ENCODE data around the gene STMP1. TPM values are rescaled to one million over a fixed set of nuclear protein-coding genes. Genes with fewer than 3 reads are reported as not detected.

STMP1 gene
- total and polyA plus RNA-seq, 2 of the 8 experiments (the other 6 are each of a cell fraction or from before 2014, with no cell fraction given) = 22.7 to 36.7 TPM

DNA sequence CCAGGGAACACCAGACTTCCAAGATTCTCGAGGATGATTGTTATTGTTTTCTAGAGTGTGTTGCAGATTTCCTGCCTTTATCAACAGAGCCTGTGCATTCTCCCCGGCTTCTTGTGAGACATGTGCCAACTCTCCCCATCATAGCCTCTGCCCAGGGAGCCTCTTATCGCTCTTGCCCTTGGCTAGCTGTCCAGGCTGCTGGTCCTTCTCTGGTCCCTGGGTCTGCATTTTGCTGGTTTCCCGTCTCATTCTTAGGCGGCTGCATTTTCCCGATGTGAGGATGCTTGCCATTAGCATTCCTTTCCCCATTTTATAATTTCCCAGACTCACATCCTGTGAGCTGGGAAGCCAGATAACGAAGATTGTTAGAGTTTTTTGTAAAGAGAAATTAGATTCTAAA lies 50.5 kb downstream of the STMP1 start:
- Histone ChIP-seq H3K4me3 (ENCODE audit: extremely low read depth in 1 of 4, insufficient read depth in 2 of 4, low read depth in 3 of 4, low read length in 4 of 4) (no peak overlapping the region), H2AK5ac (ENCODE audit: low read depth, low read length) (no peak overlapping the region), H3K14ac (ENCODE audit: insufficient read length) (no peak overlapping the region), H3K79me1 (ENCODE audit: low read depth, low read length) (no peaks in the 10 kb centered on the region), H2BK120ac (replicated peaks; ENCODE audit: low read depth, low read length) (no peak overlapping the region), H3K23me2 (ENCODE audit: low read depth, low read length) (peaks cover 6% of the 10 kb centered on the region; the same call in 1 of the 2 replicates), H4K5ac (ENCODE audit: insufficient read length, low read depth, low read length) (no peak overlapping the region), H3K9ac (replicated peaks in 1 of 4; ENCODE audit: extremely low read depth in 1 of 4, low read depth in 3 of 4, low read length in 3 of 4) (no peak overlapping the region), H3K4me1 (replicated peaks in 1 of 4; ENCODE audit: control insufficient read depth in 3 of 4, insufficient read depth in 4 of 4, low read length in 3 of 4) (peaks cover 0 to 4% (median 2%) of the 10 kb centered on the region in 4 experiments; a peak in 1 of 7 replicates), H3K4ac (replicated peaks; ENCODE audit: insufficient read length, low read depth, low read length) (no peak overlapping the region), H3K56ac (replicated peaks; ENCODE audit: insufficient read length, low read depth, low read length) (no peak overlapping the region), H2AFZ (ENCODE audit: low read length) (no peak overlapping the region), H2BK20ac (ENCODE audit: low read length) (no peak overlapping the region), H4K20me1 (replicated peaks in 1 of 2; ENCODE audit: control insufficient read depth in 1 of 2, insufficient read depth in 2 of 2, low read length in 2 of 2) (peaks cover 0 to 5% of the 10 kb centered on the region in 2 experiments), H2BK5ac (ENCODE audit: low read depth, low read length) (no peak overlapping the region), H3K79me2 (ENCODE audit: control insufficient read depth in 1 of 2, insufficient read depth in 2 of 2, low read length in 2 of 2) (no peaks in the 10 kb centered on the region), H3K18ac (ENCODE audit: extremely low read depth, low read length) (no peak overlapping the region), H2BK12ac (ENCODE audit: low read depth, low read length) (no peak overlapping the region), H3K4me2 (ENCODE audit: insufficient read depth in 1 of 2, low read depth in 2 of 2, low read length in 2 of 2) (no peak overlapping the region), H3K23ac (ENCODE audit: insufficient read length) (no peak overlapping the region), H3K27ac (ENCODE audit: low read depth, low read length) (no peak overlapping the region), H3K9me3 (ENCODE audit: insufficient read depth in 2 of 2, low read depth in 1 of 2, low read length in 1 of 2) (no peaks in the 10 kb centered on the region), H3K36me3 (ENCODE audit: control insufficient read depth in 2 of 4, insufficient read depth in 4 of 4, low read length in 3 of 4) (no peaks in the 10 kb centered on the region), H4K91ac (replicated peaks; ENCODE audit: insufficient read length, low read length) (no peak overlapping the region), H4K8ac (ENCODE audit: extremely low read depth, insufficient read depth, low read length) (no peak overlapping the region), H2BK15ac (ENCODE audit: low read length) (no peak overlapping the region), H3K27me3 (replicated peaks in 1 of 4; ENCODE audit: control insufficient read depth in 3 of 4, extremely low read depth in 1 of 4, insufficient read depth in 3 of 4, low read length in 3 of 4) (no peaks in the 10 kb centered on the region)
- ChIA-PET CTCF (ENCODE audit: partially characterized antibody) (interaction anchor here (1.0 to 14.4 kb wide), 6 partner anchors 9 to 88 kb away, joined by 3 to 133 read pairs (median 48); partner anchors contain the start of gene SLC13A4), POLR2A (ENCODE audit: partially characterized antibody) (no interaction called here)
- no peak for FAIRE-seq
- no peak for DNase-seq (ENCODE audit: low read depth in 1 of 2, low spot score in 2 of 2)
- WGBS, 2 experiments (ENCODE audit: extremely low coverage in 1 of 2, insufficient coverage in 1 of 2, insufficient read length in 1 of 2, insufficient replicate concordance in 2 of 2, low coverage in 1 of 2, low lambda C conversion rate in 2 of 2, missing lambda C conversion rate in 1 of 2) = 86% methylated on average over 7 of the region's 7 CpGs; no CpG with 5 or more reads in 1 of the 2 experiments
- no peak for TF ChIP-seq PHF8 (conservative IDR thresholded peaks at IDR 0.05; ENCODE audit: low read depth, low read length)
- TF ChIP-seq E2F6 (IDR thresholded peaks at IDR 0.05) = no peak
- no peak for TF ChIP-seq CTCF (IDR thresholded peaks at IDR 0.05; ENCODE audit: control extremely low read depth in 1 of 3, insufficient read depth in 1 of 3, low read depth in 1 of 3, low read length in 3 of 3)
- TF ChIP-seq YY1 (IDR thresholded peaks at IDR 0.05; ENCODE audit: low read depth, low read length) = no peak

All from H1 (cell line).